NCI-H2171 (cell line): ENCODE data around the gene SH2D3A.
"Not testable (repeated sequence)": the region's sequence is repeated elsewhere in the genome, so short reads cannot be mapped to it uniquely, and the experiment has no call there.

Experiments used
- DNase-seq: peaks from one replicate; lab custom pipeline; 2025; lab: John Stamatoyannopoulos, UW

SH2D3A gene

GRCh38 chr19:6767357-6768235 is at the start of gene SH2D3A:
SH2D3A (minus strand) TSS chr19:6767435; CDS start chr19:6763748, 3,687 bp downstream.
- peak; percentile 76 for DNase-seq

DNA sequence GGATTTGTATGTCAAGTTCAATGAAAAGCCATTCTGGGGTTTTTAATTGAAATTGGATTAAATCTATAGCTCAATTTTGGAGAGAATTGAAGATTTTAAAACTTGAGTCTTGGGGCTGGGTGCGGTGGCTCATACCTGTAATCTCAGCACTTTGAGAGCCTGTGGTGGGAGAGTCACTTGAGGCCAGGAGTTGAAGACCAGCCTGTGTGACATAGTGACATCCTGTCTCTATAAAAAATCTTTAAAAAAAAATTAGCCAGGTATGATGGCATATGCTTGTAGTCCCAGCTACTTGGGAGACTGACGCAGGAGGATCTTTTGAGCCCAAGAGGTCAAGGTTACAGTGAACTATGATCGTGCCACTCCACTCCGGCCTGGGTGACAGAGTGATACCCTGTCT is 46.4 kb upstream of the SH2D3A start:
- no peak for DNase-seq

DNA sequence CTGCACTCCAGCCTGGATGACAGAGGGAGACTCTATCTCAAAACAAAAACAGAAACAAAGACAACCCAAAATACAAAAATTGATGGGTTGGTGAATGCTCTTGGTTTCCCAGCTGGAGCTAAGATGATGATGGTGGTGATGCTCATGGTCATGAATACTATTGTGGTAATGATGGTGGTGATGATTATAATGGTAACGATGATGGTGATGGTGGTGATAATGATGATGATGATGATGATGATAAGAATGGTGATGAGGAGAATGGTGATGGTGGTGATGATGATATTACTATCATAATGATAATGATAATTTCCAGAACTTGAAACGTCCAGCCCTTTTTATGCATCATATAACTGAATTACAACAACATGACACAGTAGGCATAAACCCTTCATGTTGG is 45.4 kb upstream of the SH2D3A start:
- no peak for DNase-seq

DNA sequence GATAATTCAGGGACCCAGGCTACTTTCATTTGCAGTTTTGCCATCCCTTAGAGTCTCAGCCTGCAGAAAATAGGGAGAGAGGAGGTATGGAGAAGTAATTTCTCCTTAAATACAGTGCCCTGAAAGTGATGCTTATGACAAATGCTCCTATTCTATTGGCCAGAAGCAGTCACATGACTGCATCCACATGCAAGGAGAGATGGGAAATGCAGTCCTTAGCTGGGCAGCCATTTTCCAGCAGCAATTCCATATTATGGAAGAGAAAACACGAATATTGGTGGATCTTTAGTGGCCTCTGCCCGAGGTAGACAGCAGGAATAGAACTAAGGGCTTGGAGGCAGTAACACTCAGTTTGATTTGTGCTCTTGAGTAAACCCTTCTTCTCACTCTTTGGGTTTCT is 44.7 kb upstream of the SH2D3A start:
- peak; percentile 40 for DNase-seq

- DNase-seq = no peak
These were observed 44.1 kb upstream of the SH2D3A start for GRCh38 chr19:6811378-6811777.

DNA sequence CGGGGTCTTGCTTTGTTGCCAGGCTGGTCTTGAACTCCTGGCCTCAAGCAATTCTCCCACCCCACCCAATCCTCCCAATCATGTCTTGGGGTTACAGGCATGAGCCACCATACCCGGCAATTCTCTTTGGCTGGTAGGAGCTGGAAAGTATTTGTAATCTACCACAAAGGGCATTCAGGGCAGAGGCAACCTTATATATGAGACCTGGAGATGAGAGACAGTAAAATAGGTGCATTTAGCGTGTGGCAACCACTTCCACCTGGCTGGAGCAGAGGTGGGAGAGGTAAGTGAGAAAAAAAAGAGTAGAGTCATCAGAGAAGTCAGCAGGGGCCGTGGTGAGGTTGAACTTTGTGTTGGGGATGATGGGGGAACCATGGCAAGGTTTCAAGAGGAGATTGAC is 42.0 kb upstream of the SH2D3A start:
- no peak for DNase-seq

- no peak for DNase-seq
These were observed 41.3 kb upstream of the SH2D3A start for GRCh38 chr19:6808494-6808893.

- DNase-seq = no peak
These were observed 40.1 kb upstream of the SH2D3A start for GRCh38 chr19:6807291-6807690.

- no peak for DNase-seq
These were observed 39.3 kb upstream of the SH2D3A start for GRCh38 chr19:6806488-6806887.

- DNase-seq = no peak
These were observed 35.8 kb upstream of the SH2D3A start for GRCh38 chr19:6803036-6803404.

DNA sequence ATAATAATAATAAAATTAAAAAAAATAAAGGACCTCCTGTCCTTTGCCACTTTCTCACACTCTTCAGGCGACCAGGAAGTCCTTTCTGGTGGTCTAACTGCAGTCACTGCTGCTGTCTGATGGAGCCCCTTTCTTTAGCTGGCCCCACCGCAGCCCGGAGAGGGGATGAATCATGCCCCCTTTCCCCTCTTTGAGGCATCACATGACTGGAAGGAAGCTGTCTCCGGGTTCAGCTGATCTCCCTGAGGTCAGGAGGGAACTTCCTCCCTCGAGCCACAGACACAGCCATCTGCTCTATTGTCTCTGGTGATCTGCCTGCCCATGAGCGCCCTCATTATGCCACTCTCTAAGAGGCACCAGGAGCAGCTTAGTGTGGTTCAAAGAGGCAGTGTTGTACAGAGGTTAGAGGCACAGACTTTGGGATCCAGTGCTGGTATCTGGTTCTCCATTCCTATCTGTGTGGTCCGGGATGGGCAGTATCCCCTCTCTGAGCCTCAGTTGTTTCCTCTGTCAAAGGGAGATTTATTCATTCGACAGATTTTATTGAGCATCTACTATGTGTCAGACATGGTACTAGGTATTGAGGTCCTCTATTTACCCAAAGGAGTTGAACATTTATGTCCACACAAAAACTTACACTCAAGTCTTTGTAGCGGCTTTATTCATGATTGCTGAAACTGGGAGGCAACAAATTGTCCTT is 35.3 kb upstream of the SH2D3A start:
- DNase-seq = no peak

- DNase-seq = peak; percentile 51
These were observed 34.4 kb upstream of the SH2D3A start for GRCh38 chr19:6801485-6802086.

GRCh38 chr19:6800991-6801484 is 33.8 kb upstream of the SH2D3A start:
- DNase-seq = no peak

- DNase-seq = not testable (repeated sequence)
These were observed 33.0 kb upstream of the SH2D3A start for GRCh38 chr19:6800160-6800790.

DNA sequence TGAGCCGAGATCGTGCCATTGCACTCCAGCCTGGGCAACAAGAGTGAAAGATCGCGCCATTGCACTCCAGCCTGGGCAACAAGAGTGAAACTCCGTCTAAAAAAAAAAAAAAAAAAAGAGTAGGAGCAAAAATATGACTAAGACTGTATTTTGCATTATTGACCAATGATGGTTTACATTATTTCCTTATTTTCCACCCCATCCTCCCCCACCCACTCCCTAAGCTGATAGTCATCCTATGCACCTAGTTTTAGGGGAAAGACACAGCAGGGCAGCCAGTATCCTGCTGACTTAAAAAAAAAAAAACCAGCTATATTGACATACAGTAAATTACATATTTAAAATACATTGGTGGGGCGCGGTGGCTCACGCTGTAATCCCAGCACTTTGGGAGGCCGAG is 30.4 kb upstream of the SH2D3A start:
- DNase-seq = no peak

DNA sequence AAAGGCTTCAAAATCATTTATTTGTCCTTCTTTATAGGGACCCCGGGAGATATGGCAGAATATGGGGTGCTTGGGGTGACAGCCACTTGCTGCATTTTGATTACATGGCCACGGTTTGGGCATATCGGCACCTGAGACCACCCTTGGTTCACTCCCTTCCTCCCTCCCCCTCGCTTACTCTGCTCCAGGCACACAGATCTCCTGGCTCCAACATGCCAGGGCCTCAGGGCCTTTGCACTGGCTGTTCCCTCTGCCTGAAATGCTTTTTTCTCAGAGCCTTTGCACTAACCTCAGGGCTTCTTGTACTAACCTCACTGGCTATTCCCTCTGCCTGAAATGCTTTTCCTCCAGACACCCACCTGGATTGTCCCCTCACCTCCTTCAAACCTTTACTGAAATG is 29.0 kb upstream of the SH2D3A start:
- no peak for DNase-seq

DNA sequence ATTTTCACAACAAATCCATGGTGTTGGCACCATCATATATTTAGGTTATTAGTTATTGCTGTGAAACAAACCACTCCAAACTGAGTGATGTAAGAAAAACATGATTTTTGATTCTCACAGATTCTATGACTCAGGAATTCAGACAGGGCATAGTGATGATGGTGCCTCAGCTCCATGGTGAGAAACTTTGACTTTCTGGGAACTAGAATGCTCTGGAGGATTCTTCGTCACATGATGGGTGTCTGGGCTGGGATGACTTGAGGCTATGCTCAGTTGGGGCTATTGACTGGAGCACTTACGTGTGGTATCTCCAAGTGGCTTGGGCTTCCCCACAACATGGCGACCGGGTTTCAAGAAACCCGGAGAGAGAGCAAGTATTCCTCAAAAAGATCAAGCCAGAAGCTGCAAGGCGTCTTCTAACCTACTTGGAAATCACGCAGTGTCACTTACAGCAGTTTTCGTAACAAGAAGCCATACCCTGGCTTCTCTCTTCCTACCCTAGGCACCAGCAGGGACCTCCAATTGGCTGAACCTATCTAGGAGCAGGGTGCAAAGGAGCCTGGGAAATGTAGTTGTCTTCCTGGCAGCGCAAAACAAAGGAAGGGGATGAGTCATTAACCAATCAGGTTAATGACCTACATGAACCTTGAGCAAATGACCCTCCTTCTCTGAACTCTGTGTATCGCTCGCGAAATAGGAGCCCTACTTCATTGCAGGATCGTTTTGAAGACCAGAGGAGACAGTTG is 27.6 kb upstream of the SH2D3A start:
- DNase-seq = no peak

DNA sequence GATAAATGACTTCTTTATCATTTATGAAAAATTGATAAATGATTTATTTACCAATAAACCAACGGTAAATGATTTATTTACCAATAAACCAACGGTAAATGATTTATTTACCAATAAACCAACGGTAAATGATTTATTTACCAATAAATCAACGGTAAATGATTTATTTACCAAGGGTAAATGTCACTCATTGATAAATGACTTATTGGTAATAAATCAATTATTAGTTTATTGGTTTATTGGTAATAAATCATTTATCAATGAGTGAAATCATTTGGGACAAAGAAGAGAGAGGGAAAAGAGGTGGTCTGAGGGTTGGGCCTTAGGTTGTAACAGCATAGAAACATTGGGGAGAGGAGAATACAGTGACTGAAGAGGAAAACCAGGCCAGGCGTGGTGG is 26.7 kb upstream of the SH2D3A start:
- DNase-seq = no peak

- no peak for DNase-seq
These were observed 26.2 kb upstream of the SH2D3A start for GRCh38 chr19:6793411-6793810.

DNA sequence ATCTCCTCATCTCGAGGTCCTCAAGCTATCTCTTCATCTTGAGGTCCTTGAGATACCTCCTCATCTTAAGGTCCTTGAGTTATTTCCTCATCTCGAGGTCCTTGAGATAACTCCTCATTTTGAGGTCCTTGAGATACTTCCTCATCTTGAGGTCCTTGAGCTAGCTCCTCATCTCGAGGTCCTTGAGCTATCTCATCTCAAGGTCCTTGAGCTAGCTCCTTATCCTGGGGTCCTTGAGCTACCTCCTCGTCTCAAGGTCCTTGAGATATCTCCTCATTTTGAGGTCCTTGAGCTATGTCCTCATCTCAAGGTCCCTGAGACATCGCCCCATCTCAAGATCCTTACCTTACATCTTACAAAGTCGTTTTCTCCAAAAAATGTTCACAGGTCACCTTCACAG is 24.0 kb upstream of the SH2D3A start:
- no peak for DNase-seq
